ENCODE measurements around the gene PHLDA3.

DNA sequence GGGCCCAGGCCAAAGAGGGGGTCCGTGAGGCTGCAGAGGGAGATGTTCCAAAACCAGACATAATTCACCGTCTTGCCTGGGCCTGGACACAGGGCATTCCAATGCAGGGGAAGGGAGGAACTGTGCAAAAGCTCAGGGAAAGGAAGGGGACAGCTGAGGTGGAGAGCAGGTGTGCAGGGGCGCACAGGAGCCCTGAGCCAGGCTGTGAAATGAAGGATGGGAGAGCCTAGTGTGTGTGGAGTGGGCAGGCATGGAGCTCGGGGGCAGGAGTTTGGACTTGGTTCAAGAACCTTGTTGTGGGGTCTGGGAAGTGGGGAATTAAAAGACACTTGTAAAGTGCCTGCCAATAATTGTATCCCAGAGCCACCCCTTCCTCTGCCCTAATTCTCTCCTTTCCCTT lies 49.7 kb downstream of the PHLDA3 start:
- TF ChIP-seq, protein P1, sequence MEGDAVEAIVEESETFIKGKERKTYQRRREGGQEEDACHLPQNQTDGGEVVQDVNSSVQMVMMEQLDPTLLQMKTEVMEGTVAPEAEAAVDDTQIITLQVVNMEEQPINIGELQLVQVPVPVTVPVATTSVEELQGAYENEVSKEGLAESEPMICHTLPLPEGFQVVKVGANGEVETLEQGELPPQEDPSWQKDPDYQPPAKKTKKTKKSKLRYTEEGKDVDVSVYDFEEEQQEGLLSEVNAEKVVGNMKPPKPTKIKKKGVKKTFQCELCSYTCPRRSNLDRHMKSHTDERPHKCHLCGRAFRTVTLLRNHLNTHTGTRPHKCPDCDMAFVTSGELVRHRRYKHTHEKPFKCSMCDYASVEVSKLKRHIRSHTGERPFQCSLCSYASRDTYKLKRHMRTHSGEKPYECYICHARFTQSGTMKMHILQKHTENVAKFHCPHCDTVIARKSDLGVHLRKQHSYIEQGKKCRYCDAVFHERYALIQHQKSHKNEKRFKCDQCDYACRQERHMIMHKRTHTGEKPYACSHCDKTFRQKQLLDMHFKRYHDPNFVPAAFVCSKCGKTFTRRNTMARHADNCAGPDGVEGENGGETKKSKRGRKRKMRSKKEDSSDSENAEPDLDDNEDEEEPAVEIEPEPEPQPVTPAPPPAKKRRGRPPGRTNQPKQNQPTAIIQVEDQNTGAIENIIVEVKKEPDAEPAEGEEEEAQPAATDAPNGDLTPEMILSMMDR (IDR thresholded peaks at IDR 0.05; ENCODE audit: insufficient read depth, low read depth, low read length), result no peak
- no peak for TF ChIP-seq EZH2 (IDR thresholded peaks at IDR 0.05; ENCODE audit: insufficient read depth, low read length)

All from astrocyte (in vitro differentiated cells and primary cell).